ENCODE data around the gene NAA10. TPM values are rescaled to one million over a fixed set of nuclear protein-coding genes. Genes with fewer than 3 reads are reported as not detected.

Gene NAA10
- total RNA-seq, 6 donors from 2014 or later, result 30.7 to 116 (median 76.2) TPM

GRCh38 chrX:153909980-153910360 lies 24.9 kb downstream of the NAA10 start:
- TF ChIP-seq CTCF (IDR thresholded peaks at IDR 0.05), result no peak
- no peaks in the 10 kb centered on the region for H3K9me3 ChIP-seq
- no peak for DNase-seq
- 96% methylated on average over 25 of the region's 25 CpGs; no CpG with 5 or more reads in 1 of the 2 donors for WGBS, 2 donors
- no peak for ATAC-seq (ENCODE audit: low FRiP score in 2 of 2)
- peaks cover 0 to 4% (median 0%) of the 10 kb centered on the region in 4 donors for H3K4me1 ChIP-seq
- H3K36me3 ChIP-seq, result peaks cover 0 to 36% (median 3%) of the 10 kb centered on the region in 4 donors
- no peak overlapping the region for H3K4me3 ChIP-seq
- no peaks in the 10 kb centered on the region for H3K27me3 ChIP-seq
- H3K27ac ChIP-seq, result no peak overlapping the region

GRCh38 chrX:153909024-153909979 lies 25.5 kb downstream of the NAA10 start:
- WGBS, 2 donors, result 80 to 100% methylated on average over 1 to 37 of the region's 37 CpGs
- DNase-seq, result no peak
- ATAC-seq (ENCODE audit: low FRiP score in 2 of 2), result no peak
- Histone ChIP-seq H3K4me1 (peaks cover 0 to 10% (median 4%) of the 10 kb centered on the region in 4 donors), H3K9me3 (no peaks in the 10 kb centered on the region), H3K27ac (no peak overlapping the region), H3K27me3 (no peaks in the 10 kb centered on the region), H3K4me3 (no peak overlapping the region), H3K36me3 (peaks cover 0 to 36% (median 3%) of the 10 kb centered on the region in 4 donors)
- TF ChIP-seq POLR2A (IDR thresholded peaks at IDR 0.05) (no peak), POLR2AphosphoS5 (IDR thresholded peaks at IDR 0.05) (no peak), EP300 (IDR thresholded peaks at IDR 0.05) (no peak), CTCF (IDR thresholded peaks at IDR 0.05) (no peak)

- WGBS, 2 donors, result 92 to 94% methylated on average over 7 to 23 of the region's 23 CpGs
- DNase-seq (no peak), ATAC-seq (ENCODE audit: low FRiP score in 2 of 2) (no peak)
- no peaks in the 10 kb centered on the region for H3K9me3 ChIP-seq
- H3K27me3 ChIP-seq, result no peaks in the 10 kb centered on the region
- TF ChIP-seq POLR2A (IDR thresholded peaks at IDR 0.05) (no peak), CTCF (IDR thresholded peaks at IDR 0.05) (no peak), POLR2AphosphoS5 (IDR thresholded peaks at IDR 0.05) (no peak), EP300 (IDR thresholded peaks at IDR 0.05) (no peak)
- peaks cover 0 to 30% (median 3%) of the 10 kb centered on the region in 4 donors for H3K36me3 ChIP-seq
- no peak overlapping the region for H3K4me3 ChIP-seq
- H3K4me1 ChIP-seq, result peaks cover 0 to 20% (median 10%) of the 10 kb centered on the region in 4 donors
- H3K27ac ChIP-seq, result no peak overlapping the region
Observed at GRCh38 chrX:153908219-153908860, 26.5 kb downstream of the NAA10 start.

- Histone ChIP-seq H3K4me1 (peaks cover 0 to 25% (median 12%) of the 10 kb centered on the region in 4 donors), H3K27ac (no peak overlapping the region), H3K27me3 (no peaks in the 10 kb centered on the region), H3K9me3 (no peaks in the 10 kb centered on the region), H3K36me3 (peaks cover 0 to 21% (median 3%) of the 10 kb centered on the region in 4 donors), H3K4me3 (no peak overlapping the region)
- ATAC-seq (ENCODE audit: low FRiP score in 2 of 2) (no peak), DNase-seq (peak in 1 of 2 donors; percentile 44)
- 73 to 97% methylated on average over 3 to 7 of the region's 12 CpGs for WGBS, 2 donors
- TF ChIP-seq CTCF (IDR thresholded peaks at IDR 0.05) (no peak), POLR2AphosphoS5 (IDR thresholded peaks at IDR 0.05) (no peak), EP300 (IDR thresholded peaks at IDR 0.05) (no peak), POLR2A (IDR thresholded peaks at IDR 0.05) (no peak)
Observed at GRCh38 chrX:153907456-153907855, 27.4 kb downstream of the NAA10 start.
